ENCODE data around the gene ACTL10.

Gene ACTL10

GRCh38 chr20:33664085-33664761 lies 2.5 kb upstream of the ACTL10 start:
- DNase-seq, result no peak

- no peak for DNase-seq
These were observed 2.0 kb upstream of the ACTL10 start for GRCh38 chr20:33664762-33665144.

- DNase-seq, result no peak
These were observed 517 bp downstream of the ACTL10 start for GRCh38 chr20:33667245-33667675.

GRCh38 chr20:33667676-33668465 lies 1.1 kb downstream of the ACTL10 start:
- DNase-seq, result no peak

- DNase-seq, result no peak
These were observed 1.9 kb downstream of the ACTL10 start for GRCh38 chr20:33668466-33669155.

- no peak for DNase-seq
These were observed 2.5 kb downstream of the ACTL10 start for GRCh38 chr20:33669224-33669623.

- DNase-seq, result no peak
These were observed 3.3 kb downstream of the ACTL10 start for GRCh38 chr20:33669873-33670640.

- no peak for DNase-seq
These were observed 4.2 kb downstream of the ACTL10 start for GRCh38 chr20:33670715-33671499.

- peak in 1 of 2 experiments; percentile 27 for DNase-seq
These were observed 5.0 kb downstream of the ACTL10 start for GRCh38 chr20:33671573-33672288.

- peak in 1 of 2 experiments; percentile 61 for DNase-seq
These were observed 5.8 kb downstream of the ACTL10 start for GRCh38 chr20:33672426-33673113.

- no peak for DNase-seq
These were observed 6.3 kb downstream of the ACTL10 start for GRCh38 chr20:33673114-33673409.

GRCh38 chr20:33673410-33674293 lies 6.9 kb downstream of the ACTL10 start:
- no peak for DNase-seq

GRCh38 chr20:33674294-33675135 lies 7.8 kb downstream of the ACTL10 start, which contains the start of gene NECAB3:
Gene NECAB3 (minus strand): TSS chr20:33674428. CDS start chr20:33674352, 76 bp downstream.
- peak; percentile 43 to 82 for DNase-seq

- DNase-seq, result no peak
These were observed 8.6 kb downstream of the ACTL10 start for GRCh38 chr20:33675136-33675959.

- no peak for DNase-seq
These were observed 9.4 kb downstream of the ACTL10 start for GRCh38 chr20:33676121-33676520.

GRCh38 chr20:33676652-33677645 lies 10.2 kb downstream of the ACTL10 start:
- no peak for DNase-seq
